Measurements from ENCODE around the gene CNTN4.
"Not testable (repeated sequence)": the region's sequence is repeated elsewhere in the genome, so short reads cannot be mapped to it uniquely, and the experiment has no call there.

Gene CNTN4

DNA sequence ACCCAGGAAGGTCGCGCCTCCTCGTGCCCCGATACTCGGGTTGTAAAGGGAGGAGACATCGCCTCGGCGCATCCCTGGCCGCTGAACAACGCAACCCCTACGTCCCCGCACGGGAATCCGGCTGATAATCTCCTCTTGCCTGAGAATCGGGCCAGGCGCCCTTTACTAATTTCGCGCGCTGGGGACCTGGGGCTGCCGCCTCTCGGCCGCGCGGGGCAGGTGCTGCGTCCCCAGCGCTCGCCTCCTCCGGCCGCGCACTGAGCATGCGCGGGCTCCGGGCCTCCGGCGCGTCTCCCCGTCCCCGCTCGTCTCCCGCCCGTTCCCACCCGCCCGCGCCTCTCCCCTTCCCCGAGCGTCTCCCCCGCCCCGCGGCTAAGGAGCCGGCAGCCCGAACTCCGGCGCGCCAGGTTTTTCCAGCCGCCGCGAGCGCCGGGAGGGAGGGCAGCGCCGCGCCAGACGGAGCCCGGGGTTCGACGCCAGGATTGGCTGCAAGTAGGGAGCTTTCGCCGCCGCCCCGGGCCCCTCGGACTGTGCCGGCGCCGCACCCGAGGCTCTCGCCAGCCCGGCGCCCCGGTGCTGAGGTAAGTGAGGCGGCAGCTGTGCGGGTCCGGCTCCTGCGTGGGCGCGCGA lies at the start of gene CNTN4:
TSS of gene CNTN4 (plus strand) at position 469 of the 630 bp plus-strand sequence.
- Histone ChIP-seq H3K4me3 (peak within 1 kb of the TSS in 5 of 7 experiments; percentile 15 to 42 (median 29)), H3K27ac (no peak within 1 kb of the TSS)

DNA sequence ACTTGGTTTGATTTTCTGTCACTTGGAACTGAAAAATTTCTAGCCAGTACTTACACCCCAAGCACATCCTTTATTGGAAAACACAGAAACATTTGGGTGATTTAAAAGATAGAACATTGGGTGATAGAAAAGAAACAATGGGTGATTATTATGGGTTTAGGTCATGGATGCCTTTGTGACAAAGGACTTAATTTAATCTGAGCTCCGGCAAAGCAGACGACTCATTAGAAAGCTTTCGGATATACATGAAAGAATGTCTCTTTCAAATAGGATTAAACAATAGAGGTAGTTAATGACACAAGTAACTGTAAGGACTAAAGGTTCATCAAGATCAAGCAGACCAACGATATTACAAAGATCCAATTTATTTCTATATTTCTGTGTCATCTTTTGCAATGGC lies 37.3 kb upstream of the CNTN4 start:
- no peak overlapping the region for H3K27ac ChIP-seq
- no peak overlapping the region for H3K4me3 ChIP-seq

DNA sequence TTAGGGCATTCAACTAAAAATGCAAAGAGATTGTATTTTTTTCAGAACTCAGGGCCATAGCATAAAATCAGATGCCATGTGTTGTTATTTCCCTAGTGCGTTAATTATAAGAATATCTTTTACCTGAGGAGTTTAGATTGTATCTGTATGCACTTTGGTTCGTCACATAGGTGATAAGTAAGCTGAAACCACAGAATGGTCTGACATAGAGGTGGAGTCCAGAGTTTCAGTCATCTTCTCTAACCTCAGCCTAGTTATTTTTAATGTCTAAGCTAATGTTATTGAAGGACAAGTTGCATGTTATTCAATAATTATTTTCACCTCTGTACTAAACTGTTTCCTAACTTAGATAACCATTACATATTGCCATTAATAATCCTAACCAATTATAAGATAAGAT lies 27.1 kb upstream of the CNTN4 start:
- Histone ChIP-seq H3K27ac (no peak overlapping the region), H3K4me3 (no peak overlapping the region)

DNA sequence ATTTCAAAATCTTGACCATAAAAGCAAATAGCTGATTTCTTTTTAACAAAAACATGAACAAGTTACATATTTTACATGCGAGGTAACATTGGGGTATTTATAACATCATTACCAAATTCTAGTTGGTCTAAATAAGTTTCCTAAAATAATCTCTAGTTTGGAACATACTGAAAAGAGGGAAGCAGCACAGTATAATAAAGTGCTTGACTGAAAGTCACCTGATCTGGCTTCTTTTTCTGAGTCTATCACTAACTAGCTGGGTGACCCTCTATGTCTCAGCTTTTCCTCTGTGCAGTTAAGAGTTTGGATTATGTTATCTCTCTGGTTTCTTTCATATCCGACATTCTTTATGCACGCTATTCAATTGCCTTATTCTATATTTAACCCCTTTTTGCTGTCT lies 19.8 kb upstream of the CNTN4 start:
- H3K27ac ChIP-seq = no peak overlapping the region
- no peak overlapping the region for H3K4me3 ChIP-seq

DNA sequence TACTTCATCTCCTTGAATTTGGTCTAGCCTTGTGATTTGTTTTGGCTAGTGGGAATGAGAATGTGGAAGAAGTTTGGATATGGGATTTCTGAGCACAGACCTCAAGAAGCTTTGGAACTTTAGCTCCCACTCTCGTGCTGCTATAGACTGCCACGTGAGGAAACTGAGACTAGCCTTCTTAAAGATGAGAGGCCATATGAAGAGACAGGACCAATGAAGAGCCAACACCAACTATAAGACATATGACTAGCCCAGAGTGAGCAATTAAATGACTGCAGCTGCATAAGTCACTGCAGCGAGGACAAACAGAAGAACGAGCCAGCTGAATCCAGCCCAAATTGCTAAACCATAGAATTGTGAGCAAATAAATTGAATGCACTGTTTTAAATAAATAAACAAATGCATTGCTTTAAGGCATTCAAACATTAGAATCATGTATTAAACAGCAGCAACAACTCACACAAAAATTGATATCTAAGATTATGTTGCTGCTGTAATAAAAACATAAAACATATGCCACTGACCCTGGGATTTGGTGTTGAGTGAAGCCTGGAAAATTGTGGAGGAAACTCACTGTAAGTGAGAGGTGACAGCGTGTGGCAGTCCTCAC lies 15.7 kb upstream of the CNTN4 start:
- H3K4me3 ChIP-seq = no peak overlapping the region
- no peak overlapping the region for H3K27ac ChIP-seq

DNA sequence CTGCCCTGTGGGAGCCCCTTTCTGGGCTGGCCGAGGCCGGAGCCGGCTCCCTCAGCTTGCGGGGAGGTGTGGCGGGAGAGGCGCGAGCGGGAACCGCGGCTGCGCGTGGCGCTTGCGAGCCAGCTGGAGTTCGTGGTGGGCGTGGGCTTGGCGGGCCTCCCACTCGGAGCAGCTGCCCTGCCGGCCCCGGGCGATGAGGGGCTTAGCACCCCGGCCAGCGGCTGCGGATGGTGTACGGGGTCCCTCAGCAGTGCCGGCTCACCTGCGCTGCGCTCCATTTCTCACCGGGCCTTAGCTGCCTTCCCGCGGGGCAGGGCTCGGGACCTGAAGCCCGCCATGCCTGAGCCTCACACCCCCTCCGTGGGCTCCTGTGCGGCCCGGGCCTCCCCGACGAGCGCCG lies 15.1 kb upstream of the CNTN4 start:
- not testable (repeated sequence) for H3K27ac ChIP-seq

DNA sequence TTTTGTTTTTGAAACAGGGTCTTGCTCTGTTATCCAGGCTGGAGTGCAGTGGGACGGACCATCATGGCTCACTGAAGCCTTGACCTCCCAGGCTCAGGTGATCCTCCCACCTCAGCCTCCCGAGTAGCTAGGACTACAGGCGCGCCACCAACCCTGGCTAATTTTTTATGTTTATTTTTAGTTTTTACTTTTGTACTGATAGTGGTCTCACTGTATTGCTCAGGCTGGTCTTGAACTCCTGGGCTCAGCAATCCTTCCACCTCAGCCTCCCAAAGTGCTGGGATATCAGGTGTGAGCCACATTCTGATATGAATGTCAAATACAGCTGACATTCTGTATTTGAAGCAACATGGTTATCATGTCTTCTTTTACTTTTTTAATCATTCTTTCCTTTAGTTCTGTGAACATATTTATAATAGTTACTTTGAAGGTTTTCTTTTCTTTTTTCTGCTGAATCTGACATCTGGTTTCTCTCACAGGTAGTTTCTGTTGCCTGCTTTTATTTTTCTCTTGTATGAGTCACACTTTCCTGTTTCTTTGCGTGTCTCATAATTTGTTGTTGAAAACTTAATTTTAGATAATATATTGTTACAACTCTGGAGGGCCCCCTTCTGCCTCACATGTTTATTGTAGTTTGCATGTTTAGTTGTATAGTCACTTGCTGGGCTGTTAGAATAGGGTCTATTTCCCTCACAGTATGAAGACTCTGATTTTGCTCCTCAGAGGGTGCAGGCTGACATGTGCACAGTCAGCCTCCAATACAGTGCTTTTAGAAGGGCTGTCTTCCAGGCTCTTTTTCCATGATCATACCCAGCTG lies 8.4 kb upstream of the CNTN4 start:
- H3K4me3 ChIP-seq = no peak overlapping the region
- no peak overlapping the region for H3K27ac ChIP-seq

More for the DNA sequence above, 15.1 kb upstream of the CNTN4 start:
- not testable (repeated sequence) for H3K4me3 ChIP-seq

DNA sequence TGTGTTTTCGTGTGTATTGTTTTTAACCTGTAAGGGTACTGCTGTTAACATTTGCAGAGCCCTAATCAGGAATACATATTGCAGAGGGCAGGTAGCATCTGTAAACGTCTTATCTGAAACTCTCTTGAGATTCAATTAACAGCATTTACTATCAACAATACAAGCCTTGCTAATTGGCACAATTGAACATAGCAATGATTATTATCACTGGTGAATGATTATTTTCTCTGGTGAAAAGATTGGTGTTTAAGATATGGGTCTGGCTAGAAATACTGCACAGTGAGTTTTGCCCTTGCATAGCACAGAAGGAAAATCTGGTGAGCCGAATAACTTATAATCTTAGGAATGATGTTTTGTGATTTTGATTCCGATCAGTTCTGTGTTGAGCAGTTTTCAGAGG lies 5.9 kb upstream of the CNTN4 start:
- Histone ChIP-seq H3K27ac (no peak overlapping the region), H3K4me3 (no peak overlapping the region)

DNA sequence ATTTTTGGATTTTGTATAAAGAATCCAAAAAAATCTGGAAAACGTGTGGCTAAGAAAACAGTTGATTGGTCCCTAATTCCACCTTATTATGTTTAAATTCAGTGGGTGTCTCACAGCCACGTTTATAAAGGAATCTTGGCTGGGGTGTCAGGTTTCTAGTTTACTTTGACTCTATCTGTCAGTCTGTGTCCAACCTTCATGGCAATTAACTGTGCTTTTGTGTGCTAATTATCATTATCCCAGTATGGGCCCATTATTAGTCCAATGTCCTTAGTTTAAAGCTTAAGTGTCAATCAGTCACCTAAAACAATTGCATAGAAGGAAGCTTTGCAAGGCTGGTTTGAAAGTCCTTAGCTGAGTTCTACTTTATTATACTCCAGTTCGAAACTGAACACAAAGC lies 3.7 kb upstream of the CNTN4 start:
- no peak overlapping the region for H3K4me3 ChIP-seq
- no peak overlapping the region for H3K27ac ChIP-seq

DNA sequence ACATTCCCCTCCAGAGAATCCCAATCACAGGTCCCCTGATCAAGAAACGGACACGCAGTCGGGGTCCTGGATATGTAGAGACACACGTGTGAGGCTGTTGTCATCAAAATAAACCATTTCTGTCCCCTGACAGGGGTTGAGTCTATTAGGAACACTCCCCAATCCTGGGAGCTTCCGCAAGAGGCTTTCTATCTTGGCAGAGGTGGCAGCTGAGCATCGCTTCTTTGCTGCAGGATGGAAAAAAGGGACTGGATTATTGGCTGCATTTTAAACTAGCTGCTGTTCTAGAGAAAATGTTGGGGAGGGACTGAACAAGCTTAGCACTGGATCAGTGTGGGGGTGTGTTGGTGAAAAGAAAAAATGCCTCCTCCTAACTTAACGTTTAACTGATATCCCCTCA lies 2.5 kb upstream of the CNTN4 start:
- Histone ChIP-seq H3K4me3 (no peak overlapping the region), H3K27ac (no peak overlapping the region)

DNA sequence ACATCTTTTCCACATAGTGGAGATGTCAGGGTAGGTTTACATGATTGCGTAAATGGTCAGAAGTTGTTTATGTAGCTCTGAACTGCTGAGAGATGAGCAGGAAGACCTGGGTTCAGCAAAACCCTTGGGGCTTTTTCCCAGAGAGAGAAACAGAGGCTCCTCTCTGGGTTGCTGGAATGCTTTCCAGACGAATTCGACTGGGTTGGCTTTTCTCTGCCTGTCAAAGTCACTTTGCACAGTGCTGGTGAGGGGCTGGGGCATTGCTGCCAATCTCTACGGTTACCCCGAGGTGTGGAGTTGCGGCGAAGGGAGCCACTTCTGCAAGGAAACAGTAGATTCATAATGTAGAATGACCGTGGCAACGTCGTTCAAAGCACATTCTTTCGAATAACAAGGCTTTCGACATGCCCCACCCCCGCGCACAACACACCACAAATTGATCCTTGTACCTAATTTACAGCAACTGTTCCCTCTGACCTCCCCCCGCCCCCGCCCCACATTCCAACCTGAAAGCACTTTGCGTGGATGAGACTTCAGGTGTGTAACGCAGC lies 950 bp upstream of the CNTN4 start:
- H3K27ac ChIP-seq = no peak overlapping the region
- peak overlapping the region in 1 of 7 experiments; percentile 40 for H3K4me3 ChIP-seq

DNA sequence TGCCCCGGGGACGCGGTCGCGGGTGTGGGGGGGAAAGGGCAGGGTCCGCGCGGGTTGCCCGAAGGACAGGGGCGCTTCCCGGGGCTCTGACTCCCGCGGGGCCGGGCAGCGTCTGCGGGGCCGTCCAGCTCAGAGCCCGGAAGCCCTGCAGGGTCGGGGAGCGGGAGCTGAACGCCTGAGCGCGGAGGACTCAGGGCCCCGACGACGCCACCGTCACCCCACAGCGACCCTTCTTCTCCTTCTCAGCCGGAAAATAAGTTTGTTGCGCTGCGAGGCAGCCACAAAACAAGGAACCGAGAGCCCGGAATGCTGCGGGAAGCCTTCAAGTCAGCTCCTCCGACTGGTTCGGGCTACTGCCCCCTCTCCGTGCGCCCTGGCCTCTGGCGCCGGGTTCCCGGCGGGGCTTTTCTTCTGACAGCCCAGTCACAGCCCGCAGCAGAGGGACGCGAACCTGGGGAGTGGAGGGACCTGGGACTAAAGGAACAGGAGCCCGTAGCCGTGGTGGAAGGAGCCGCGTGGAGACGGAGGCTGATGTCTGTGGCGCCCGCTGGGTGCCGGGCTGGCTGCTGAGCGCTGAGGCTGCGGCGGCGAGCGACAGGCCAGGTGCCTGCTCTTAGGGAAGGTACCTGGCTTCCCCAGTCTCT lies 484 bp downstream of the CNTN4 start:
- Histone ChIP-seq H3K4me3 (peak overlapping the region in 5 of 7 experiments; percentile 15 to 42 (median 29)), H3K27ac (no peak overlapping the region)

DNA sequence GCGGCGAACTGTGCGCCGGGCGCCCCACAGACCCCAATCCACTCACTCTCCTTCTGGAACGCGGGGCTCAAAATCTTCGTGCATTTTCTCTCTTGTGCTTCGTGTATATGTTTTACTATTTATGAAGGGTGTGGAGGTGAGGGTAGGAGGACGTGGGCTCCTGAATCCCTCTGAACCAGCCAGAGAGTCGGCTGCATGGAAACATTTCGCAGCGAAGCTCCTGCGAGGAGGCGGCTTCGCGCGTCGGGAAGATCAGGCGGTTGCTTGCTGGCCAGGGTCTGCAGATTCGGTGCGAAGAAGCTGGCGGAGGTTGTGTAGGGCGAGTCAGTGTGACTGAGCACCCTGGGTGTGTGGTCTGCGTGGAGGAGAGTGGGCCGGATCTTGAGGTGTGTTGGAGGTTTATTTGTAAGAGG lies 1.1 kb downstream of the CNTN4 start:
- Histone ChIP-seq H3K4me3 (peak overlapping the region in 3 of 7 experiments; percentile 29 to 42 (median 40)), H3K27ac (no peak overlapping the region)

DNA sequence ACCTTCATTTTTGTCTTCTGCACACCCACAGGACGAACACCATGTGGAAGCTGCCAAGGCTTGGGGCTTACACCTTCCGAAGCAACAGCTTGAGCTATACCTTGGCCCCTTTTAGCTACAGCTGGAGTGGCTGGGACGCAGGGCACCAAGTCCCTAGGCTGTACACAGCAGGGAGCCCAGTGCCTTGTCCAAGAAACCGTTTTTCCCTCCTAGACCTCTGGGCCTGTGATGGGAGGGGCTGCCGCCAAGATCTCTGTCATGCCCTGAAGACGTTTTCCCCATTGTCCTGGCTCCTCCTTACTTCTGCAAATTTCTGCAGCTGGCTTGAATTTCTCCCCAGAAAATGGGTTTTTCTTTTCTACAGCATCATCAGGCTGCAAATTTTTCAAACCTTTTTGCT lies 7.8 kb downstream of the CNTN4 start:
- H3K4me3 ChIP-seq = no peak overlapping the region
- no peak overlapping the region for H3K27ac ChIP-seq

DNA sequence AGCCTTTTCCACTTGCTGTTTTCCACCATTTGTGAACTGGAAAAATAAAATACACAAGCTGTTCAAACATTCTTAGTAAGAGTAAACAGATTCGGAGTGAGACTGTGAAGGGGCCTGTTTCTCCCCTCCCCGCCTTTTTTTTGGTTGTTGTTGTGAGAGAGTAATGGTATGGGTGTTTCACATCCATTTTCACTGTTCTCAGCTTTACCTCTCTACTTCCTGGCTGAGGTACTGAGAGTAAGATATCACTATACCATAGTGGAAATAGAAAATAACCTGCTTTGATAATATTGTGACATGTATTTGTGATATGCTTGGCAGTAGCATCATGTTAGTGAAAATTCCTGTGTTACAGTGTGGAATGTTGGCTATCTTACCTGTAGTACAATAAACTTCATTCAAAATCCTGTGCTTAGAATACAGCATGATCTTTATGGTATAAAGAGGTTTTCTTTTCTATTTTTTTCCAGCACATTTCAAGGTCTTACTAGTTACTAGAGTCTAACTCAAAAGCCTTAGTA lies 12.0 kb downstream of the CNTN4 start:
- H3K4me3 ChIP-seq = no peak overlapping the region
- no peak overlapping the region for H3K27ac ChIP-seq

DNA sequence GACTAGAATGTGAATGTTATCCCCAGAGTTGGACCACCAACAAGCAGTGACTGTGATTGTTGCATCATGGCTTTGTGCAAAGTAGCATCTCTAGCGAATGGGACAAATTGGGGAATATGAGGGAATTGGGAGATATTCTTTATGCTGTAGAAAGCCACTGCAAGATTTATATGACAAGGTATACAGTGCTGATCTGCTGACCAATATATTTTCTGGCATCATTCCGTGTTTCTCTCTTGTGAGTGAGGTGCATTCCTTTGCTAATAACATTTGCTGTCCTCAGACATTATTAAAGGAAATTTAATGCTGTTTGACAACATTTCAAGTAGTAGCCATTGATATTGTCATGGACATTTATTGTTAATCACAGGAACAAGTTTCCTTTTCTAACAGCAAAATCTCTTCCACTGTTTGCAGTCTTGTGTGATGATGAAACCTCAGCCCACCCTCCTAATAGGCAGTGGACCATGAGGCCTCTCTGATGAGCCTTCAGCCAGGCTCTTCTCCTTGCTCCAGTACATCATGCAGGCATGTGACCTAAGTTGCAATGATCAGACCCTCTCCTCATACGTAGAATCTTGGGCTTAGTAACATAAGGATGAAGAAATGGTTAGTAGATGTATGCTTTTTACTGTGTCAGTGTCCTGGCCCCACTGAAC lies 16.1 kb downstream of the CNTN4 start:
- H3K27ac ChIP-seq = no peak overlapping the region
- H3K4me3 ChIP-seq = no peak overlapping the region

DNA sequence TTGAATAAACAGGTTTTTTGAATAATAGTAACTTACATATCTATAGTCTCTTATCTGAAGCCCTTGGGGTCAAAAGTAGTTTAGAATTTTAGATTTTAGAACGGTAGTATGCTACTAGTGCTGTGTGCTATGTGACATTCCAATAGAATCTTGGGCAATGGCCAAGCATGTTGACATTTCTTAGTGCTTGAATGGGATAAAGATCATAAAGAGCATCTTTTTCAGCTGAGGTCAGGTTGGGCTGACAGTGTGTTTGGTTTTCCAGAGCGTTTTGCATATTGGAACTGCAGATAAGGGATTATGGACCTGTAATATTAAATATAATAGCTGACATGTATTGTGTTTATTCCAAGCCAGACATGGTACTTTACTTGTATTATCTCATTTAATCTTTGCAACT lies 32.1 kb downstream of the CNTN4 start:
- H3K27ac ChIP-seq = no peak overlapping the region
- H3K4me3 ChIP-seq = no peak overlapping the region

DNA sequence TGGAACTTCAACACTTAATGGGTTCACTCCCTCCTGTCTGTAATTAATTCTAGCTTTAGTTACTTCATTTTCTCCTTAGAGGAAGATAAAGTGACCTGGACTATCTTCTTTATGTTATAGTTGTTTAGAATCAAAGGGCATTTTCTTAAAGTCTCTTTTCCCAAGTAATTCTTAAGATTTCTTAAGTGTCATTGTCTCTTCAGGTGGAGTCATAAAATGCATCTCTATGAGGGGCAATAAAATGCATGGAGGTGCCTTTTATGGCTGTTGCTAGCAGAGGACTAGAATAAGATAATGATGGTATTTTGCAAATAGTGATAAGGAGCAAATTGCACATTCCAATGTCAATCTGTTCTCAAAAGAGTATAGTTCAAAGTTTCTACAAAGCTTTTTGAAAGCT lies 34.5 kb downstream of the CNTN4 start:
- no peak overlapping the region for H3K27ac ChIP-seq
- no peak overlapping the region for H3K4me3 ChIP-seq

DNA sequence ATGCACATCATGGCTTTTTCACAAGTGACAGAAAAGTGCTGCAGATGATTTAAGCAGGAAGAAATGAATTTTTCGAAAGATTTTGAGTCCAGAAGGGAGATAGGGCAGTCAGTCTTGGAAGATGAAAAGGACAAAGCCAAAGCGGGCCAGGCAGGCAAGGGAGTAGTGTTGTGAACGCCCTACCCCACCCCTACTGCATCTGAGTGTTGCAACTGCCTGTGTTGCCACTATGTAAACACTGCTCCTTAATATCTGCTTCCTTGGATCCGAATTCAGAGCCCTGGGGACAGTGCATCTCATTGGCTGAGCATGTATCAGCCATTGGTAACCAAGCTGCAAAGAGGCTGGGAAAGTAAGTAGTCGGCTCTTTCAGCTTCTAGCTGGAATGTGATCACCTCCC lies 39.0 kb downstream of the CNTN4 start:
- Histone ChIP-seq H3K4me3 (no peak overlapping the region), H3K27ac (no peak overlapping the region)

DNA sequence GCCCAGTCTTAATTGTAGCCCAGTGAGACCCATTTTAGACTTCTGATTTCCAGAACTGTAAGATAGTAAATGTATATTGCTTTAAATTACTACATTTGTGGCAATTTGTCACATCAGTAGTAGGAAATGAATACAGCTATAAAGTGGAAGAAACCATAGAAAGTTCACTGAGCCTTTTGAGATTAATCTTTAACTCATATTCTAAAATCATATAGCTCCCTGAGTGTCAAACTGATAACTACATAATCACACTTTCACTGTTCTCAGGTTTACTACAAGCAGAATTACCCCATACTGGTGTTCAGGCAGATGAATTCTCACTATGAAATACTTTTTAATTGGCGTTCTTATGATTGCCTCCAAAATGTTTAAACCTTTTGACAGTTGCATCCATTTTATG lies 42.8 kb downstream of the CNTN4 start:
- no peak overlapping the region for H3K27ac ChIP-seq
- H3K4me3 ChIP-seq = no peak overlapping the region
